ENCODE measurements around the gene FAM217A.
"Not testable (repeated sequence)": the region's sequence is repeated elsewhere in the genome, so short reads cannot be mapped to it uniquely, and the experiment has no call there.

FAM217A gene, protein sequence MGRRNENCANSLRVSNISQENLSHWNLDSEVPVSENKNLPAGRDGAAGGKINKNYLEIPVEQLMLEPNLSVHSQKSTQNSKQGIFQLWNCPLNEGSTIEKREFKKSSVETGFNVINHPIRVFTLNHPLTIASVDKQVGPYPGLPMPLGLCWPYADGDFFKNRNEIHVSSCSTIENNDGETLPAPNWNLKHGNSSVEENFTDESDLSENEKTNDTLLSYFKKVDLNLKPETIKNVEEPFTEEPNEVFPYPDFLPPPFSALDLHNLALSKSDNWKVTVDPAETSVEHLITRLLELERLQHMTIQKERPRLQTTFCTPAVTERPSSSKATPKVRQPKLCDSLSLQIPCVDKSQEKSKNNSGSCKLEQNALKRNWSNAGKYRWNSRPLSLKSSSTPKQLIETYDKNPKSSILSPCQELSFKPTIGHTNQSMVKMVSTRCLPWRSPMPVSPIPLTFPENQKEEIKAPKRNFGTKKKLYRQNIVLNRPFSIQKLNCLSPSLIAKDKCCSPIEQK

DNA sequence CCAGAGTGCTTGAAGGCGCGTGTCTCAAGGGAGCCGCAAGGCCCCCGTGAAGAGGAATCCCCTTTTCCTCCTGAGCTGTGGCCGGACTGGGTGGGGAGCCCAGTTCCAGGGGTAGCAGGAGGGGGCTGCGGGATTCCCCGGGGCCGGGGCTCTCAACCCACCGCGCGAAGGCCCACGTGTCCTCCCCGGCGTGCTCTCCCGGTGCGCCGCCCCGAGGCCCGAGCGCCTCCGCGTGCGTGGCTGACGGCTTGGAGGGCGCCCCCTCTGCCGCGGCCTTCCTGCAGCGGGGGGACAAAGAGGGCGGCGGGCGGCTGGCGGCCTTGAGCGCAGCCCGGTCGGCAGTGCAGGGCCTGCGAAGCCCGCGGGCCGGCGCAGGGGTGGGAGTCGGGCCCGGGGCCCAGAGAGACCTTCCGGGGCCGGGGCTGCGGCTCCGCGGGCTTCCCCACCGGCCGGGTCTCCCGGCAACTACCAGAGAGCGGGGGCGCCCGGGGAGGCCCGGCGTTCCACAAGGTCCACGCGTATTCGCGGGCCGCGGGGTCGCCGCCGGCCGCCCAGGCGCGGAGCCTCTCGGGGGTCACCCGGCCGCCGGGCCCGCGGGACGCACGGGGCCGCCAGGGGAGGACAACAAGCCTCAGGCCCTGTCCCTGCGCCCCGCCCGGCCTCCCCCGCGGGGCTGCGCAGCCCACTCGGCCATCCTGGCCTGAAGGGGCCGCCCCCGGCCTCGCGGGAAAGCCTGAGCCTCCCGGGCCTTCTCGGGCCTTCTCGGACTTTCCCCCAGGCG is at the start of gene FAM217A:
TSS of gene FAM217A (minus strand) at position 447 of the 781 bp plus-strand sequence. CDS start 1,723 bp downstream, outside the sequence.
- DNase-seq: no peak

DNA sequence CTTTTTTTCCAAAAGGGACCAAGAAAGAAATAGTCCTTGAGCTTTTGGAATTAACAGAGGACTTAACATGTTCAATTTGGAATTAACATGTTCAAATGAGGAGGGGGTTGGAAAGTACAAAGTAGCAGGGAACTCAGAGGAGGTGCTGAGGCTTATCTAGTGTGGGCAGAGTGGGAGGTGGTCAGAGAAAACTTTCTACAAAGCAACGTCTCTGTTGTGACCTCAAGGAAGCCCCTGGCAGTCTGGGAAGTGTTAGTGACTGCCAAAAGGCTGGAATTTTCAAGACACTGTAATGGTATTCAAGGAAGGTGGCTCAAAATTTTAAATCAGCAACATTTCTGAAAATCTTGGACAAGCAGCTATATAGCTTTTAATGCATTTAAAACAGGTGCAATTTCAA is 49.1 kb upstream of the FAM217A start:
- no peak for DNase-seq

DNA sequence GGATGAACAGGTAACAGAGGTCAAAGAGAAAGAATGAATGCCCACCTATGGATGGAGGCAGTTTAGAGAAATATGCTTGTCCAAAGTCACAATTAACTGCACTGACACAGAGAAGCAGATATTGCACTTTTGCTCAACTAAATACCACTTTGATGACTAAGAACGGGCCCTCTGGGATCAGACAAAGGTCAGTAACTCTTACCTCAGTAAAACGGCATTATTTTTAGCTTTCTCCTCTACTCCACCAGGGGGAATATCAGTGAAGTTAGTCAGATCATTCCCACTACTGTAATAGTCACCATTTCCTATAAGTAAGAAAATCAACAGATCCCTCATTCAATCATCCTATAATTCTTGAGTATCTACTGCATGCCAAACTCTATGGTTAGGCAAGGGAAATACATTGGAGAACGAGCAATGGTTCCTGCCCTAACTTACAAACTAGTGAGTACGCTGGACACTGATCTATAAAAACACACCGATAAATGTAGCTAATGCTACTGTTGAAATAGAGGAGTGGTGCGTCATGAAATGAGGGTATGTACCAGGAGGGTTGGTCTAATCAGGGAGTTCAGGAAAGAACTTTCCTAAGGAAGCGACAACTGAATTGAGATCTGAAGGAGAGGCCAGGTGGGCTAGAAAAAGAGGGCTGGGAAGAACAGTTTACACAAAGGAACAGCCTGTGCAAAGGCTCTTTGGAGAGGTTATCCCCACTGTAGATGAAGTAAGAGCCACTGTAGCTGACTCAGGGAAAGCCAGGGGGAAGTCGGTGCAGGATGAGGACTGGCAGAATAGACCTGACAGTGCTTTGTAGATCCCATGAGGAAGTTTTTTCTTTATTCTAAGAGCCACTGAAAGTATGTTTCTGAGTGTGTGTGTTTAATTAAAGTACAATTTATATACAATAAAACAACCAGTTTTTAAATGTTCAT is 47.3 kb upstream of the FAM217A start:
- DNase-seq: no peak

DNA sequence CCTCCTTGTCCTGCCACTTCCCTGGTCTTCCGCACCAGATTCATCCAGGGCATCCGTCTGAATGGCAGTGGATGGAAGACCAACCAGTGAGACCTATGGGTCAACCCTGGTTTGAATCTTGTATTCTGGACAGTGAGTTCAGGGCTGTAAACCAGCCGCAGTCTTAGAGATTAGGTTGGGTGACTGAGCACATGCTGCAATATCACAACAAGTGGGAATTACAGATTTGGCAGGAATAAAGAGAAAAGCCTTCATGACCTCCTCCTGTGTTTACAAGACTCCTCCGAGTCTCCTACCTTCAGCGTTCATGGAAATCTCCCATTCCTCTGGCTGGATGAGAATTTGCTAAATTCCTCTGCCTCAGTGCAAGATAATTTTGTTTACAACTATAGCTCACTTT is 46.6 kb upstream of the FAM217A start:
- DNase-seq: no peak

DNA sequence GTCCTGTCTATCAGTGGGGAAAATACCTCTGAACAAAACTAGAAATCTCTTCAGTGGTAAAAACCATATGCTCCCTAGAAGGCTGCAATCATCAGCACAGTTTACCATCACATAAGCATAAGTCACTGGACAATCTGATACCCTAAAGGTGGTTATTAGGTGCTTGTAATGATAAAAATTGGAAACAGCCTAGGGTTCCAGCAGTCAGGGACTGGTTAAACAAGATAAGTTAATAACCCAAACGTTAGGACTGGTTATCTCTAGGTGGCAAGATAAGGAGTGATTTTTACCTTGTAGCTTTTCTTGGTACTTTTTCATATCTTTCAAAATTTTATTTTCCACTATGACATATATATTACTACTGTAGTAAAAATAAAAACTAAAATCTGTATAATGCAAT is 45.4 kb upstream of the FAM217A start:
- DNase-seq: no peak

DNA sequence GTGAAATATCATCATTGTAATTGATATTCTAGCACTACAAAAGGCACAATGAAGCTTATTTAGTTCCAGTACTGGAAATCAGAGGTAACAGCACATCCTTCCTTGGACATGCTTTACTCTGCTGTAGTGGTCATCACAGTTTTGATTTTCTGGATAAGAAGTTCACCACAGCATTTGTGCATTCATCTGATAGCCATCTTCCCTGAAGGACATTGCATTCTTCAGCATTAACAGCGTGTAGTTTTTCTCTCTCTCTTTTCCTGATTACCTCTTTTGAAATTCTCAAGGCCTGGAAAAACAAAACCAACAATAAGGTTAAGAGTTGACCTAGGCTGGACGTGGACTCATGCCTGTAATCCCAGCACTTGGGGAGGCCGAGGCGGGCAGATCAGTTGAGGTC is 36.8 kb upstream of the FAM217A start:
- no peak for DNase-seq

DNA sequence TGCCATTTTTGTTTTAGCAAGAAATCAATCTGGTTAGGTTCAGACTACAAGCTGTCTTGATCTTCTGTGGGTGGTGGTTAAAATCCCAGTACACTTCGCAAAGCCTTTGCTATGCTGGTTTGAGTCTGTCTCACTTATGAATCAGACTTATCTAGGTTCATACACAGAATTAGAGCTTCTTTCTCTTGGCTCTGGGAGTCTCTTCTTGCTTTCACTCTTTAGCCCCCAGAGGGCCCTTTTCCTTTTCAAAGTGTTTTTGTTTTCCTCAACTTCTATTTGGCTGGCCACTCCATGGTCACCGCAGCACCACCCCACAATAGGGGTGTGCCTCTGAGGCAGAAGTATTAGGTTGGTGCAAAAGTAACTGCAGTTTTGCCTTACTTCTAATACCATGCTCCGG is 35.2 kb upstream of the FAM217A start:
- DNase-seq: no peak

DNA sequence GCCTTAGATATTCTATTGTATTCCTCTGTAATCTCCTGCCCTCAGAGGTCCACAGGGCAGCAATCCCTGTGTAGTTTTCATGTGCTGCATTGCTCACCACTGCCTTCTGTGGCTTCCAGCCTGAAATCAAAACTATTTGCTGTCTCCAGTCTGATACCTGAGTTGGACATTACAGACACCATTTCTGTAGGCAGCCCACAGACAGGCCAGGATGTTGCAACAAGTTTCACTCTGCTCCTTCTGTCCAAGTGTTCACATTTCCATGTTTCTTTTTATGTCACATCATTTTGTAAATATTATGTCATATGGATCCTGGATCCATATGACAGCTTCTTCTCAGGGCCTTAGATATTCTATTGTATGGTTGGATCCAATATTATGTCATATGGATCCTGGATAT is 34.7 kb upstream of the FAM217A start:
- no peak for DNase-seq

DNA sequence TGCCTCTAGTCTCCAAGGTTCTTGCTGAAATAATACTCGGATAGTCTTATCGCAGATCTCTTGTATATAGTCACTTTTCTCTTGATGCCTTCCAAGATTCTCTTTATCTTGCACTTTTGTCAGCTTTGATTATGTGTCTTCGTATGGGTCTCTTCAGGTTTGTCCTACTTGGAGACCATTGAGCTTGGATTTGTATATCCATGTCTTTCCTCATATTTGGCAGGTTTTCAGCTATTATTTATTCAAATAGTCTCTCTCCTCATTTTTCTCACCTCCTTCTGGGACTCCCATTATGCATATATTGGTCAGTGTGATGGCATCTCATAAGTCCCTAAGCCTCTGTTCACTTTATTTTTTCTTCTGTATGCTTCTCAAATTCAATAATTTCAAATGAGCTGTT is 33.4 kb upstream of the FAM217A start:
- no peak for DNase-seq

DNA sequence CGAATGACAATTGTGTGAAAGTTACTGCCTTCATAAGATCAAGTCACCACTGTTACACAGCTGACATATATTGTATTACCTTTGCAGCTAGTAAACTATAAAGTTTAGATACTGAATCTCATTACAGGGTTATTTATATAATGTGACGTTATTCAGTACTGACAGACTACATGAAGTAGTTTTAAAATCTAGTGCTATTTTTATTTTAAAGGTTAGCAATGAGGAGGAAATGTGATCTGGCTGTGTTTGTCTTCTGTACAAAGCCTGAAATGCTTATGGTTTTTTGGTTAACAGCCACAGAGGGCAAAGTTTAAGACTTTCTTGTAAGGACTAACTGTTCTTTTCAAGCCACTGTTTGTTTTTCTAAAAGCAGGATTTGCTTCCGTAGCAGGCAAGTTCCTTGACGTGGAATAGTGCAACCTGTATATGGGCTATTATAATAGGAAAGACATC is 30.5 kb upstream of the FAM217A start:
- DNase-seq: not testable (repeated sequence)

DNA sequence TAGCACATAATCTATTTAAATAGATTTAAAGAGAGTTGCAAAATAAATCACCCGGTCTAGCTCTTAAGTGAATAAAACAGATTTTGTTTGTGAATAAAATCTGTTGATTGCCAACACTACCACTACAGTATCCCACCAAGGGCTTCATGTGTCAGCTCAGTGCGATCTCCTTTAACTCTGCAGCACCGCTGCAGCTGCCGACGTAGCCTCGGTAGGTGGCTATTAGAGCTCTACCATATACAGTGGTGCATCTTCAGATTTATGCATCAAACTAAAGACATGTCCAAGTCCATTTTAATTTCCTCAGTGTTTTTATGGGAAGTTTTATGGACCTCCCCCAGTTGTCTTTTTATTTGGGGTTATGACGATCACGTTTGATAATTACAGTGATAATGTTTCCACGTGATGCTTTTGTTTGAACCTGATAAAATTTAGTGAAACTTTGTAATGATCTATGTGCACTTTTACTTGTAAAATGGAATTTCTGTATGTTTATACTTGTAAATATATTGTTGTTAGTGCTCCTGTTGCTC is 29.7 kb upstream of the FAM217A start:
- DNase-seq: no peak

DNA sequence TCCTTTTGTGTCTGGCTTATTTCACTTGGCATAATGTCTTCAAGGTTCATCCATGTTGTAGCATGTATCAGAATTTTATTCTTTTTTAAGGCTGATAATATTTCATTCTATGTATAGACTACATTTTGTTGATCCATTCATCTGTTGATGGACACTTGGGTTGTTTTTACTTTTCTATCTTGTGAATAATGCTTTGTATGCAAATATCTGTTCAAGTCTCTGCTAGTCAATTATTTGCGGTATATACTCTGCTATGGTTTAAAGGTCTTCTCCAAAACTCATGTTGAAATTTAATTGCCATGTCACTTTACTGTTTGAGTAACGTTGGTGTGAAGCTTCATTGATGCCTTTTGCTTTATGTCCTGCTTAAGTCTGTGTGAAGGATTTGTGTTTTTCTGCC is 28.9 kb upstream of the FAM217A start:
- DNase-seq: no peak

DNA sequence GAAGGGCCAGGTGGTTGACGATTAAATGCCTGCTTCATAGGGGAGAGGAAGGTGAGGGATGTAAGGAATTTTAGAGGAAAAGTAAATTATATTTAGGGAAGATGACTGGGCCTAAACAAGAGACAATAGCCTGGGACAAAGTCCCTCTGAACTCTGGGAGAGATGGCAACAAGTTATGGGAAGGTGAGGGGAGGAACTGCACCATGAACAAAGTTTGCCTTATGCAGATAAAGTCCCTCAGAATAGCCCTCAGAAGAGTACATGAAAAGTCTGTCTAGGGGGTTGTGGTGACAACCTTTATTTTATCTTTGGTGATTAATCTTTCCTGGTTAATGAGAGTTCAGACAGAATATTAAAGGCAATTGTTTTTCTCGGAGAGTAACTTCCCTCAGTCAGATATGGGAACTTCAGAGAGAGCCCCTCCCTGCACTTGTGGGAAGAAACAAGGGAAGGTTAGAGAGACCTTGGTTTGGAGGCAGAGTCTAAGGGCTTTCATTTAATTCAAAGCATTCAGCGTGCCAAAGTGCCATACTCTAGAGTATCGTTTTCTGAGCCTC is 27.1 kb upstream of the FAM217A start:
- DNase-seq: no peak

DNA sequence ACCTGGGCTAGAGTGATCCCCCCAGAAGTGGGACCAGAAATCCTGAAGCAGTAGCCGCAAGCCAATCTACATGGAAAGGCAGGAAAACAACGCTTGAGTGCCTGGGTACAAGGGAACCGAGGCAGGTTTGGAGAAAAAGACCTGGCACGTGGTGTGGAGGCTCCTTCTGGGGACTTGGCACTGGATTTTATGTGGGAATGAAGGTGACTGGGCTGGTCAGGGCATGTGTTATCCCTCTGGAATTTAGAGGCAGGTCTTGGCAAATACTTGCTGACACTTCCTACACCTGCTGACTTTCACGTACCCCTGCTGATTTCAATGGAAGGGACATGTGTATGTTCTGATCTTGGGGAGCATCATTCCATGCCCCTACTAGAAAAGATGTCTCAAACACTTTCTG is 25.0 kb upstream of the FAM217A start:
- no peak for DNase-seq

DNA sequence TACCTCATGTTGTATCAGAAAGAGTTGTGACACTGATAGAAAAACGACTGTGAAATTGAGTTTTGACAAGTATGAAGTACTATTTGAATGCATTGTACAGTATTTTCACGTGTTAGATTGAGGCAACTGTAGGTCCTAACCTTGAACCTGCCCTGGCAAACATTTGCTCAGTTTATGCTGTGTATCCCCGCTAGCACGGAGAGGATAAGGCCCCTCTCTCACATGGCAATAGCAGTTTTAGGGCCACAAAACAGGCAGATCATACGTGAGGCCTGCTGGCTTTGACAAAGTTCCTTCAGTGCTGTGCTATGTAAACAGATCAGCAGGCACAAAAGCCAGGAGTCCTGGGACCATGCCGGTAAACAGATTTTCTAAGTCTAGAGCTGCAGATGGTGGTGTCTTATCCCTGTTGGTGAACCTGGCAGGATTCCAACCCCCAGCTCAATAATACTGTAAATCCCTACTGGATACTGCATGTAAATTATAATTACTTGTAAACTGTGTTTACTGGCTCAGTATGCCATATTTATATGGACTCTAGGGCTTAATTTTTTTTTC is 23.8 kb upstream of the FAM217A start:
- no peak for DNase-seq

DNA sequence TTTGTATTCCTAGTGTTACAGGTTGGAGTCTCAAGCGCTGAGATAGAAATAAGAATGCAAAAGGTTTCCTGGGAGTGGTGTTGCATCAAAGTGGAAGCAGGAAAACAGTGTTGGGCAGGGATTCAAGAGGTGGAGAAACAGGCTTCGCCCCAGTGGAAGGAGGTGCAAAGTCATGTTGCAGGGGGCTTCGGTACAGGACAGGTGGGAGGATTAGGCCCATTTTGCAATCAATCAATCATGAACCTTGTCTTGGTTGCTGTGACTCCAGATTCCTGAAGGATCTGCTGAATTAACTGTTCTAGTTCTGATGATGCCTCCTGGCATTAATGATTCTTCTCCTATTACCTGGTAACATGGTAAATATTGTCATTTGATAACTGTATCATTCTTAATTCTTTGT is 22.4 kb upstream of the FAM217A start:
- no peak for DNase-seq

DNA sequence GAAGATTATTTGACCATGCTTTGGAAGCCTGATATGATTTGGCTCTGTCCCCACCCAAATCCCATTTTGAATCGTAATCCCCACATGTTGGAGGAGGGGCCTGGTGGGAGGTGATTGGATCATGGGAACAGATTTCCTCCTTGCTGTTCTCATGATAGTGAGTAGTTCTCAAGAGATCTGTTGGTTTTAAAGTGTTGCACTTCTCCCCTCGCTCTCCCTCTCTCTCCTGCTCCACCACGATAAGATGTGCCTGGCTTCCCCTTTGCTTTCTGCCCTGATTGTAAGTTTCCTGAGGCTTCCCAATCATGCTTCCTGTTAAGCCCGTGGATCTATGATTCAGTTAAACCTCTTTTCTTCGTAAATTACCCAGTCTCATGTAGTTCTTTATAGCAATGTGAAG is 21.7 kb upstream of the FAM217A start:
- no peak for DNase-seq

DNA sequence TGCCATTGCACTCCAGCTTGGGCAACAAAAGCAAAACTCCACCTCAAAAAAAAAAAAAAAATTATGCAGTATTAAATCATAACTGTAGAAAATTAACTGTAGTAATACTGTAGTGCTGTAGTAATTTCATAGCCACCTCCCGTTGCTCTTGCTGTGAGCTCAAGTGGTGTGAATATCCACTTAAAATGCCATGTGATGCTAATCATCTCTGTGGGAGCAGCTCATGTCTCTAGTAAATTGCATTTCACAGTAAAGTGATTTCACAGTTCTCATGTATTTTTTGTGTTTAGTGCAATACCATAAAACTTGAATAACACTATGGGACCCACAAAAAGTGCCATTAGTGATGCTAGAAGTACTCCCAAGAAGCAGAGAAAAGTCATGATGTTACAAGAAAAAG is 14.4 kb upstream of the FAM217A start:
- no peak for DNase-seq

DNA sequence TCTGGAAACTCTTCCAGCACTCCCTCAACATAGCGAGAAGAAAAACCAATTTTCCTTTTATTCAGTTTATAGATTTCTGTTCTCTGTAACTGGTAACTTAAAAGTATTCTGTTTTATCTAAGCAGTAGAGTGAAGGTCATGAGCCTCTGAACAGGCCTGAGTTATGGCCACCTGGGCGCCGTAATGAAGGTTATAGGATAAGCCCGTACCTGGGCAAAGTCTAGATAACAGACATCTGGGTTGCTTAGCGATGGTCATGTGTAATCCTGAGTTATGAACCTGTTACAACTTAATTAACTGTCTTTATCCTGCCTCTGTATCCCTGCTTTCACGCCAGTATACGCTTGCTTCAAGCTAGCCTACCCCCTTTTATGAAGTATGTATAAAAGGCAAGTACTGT is 13.0 kb upstream of the FAM217A start:
- DNase-seq: no peak

DNA sequence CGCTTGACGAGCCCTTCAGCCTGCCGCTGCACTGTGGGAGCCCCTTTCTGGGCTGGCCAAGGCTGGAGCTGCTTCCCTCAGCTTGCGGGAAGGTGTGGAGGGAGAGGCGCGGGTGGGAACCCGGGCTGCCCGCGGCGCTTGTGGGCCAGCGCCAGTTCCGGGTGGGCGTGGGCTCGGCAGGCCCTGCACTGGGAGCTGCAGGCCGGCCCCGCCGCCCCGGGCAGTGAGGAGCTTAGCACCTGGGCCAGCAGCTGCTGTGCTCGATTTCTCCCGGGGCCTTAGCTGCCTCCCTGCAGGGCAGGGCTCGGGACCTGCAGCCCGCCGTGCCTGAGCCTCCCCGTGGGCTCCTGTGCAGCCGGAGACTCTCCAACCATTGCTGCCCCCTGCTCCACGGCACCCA is 11.1 kb upstream of the FAM217A start:
- not testable (repeated sequence) for DNase-seq

DNA sequence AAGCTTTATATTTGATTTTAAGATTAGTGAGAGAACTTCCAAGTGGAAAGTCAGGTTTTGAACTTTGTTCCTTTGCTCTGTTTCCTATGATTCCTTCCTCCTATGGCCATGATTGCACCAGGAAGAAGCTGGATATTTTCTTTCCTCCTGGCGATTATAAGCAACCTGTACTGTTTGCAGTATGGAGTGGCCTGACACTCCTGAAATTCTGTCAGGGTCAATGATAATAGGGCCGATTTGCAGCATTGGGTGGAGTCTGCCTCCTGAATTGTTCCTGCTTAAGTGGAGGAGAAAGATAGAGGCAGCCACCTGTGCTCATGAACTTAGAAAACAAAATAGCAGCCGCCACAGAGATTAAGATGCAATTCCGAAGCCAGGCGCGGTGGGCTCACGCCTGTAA is 9.8 kb upstream of the FAM217A start:
- DNase-seq: no peak

DNA sequence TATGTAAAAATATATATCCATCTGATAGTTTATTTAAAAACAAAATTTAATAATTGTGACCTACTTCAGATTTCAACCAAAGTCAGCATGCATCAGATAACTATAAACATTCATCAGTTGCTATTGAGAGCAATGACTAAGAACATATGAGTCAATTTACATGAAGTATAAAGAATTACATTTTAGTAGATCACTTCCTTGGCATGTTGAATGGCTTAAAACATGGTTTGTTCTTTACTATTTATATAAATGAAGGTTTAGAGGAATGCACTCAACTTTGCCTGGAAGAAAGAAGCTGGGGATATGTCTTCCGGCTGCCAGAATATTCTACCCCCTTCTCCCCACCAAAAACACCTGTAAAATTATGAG is 6.4 kb upstream of the FAM217A start:
- no peak for DNase-seq
